Measurements from ENCODE around the gene MAST4. TPM values are rescaled to one million over a fixed set of nuclear protein-coding genes. Genes with fewer than 3 reads are reported as not detected.

Gene MAST4
- total RNA-seq, 1 donor from 2014 or later = 52.6 TPM

DNA sequence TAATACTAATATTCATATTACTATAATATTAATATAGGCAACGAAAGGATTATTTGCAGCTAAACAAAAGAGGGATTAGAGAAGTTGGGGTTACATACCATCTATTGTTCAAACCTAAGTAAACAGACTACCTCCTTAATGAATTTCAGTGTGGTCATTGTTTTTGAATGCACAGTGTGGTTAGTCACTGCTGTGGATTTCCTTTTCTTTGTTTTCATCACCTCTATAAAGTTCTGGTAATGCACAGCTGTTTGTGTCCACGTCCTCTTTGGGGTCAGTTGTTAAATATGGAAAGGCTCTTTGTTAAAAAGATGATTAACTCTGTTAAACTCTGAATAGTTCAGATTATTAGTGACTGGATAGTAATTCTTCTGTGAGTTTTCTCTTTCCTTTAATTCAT lies 233.6 kb downstream of the MAST4 start:
- no peaks in the 10 kb centered on the region for H3K27me3 ChIP-seq
- TF ChIP-seq, protein P1, sequence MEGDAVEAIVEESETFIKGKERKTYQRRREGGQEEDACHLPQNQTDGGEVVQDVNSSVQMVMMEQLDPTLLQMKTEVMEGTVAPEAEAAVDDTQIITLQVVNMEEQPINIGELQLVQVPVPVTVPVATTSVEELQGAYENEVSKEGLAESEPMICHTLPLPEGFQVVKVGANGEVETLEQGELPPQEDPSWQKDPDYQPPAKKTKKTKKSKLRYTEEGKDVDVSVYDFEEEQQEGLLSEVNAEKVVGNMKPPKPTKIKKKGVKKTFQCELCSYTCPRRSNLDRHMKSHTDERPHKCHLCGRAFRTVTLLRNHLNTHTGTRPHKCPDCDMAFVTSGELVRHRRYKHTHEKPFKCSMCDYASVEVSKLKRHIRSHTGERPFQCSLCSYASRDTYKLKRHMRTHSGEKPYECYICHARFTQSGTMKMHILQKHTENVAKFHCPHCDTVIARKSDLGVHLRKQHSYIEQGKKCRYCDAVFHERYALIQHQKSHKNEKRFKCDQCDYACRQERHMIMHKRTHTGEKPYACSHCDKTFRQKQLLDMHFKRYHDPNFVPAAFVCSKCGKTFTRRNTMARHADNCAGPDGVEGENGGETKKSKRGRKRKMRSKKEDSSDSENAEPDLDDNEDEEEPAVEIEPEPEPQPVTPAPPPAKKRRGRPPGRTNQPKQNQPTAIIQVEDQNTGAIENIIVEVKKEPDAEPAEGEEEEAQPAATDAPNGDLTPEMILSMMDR (IDR thresholded peaks at IDR 0.05) = no peak
- H3K36me3 ChIP-seq = no peaks in the 10 kb centered on the region
- no peaks in the 10 kb centered on the region for H3K9me3 ChIP-seq
- H3K4me3 ChIP-seq = no peak overlapping the region
- intact Hi-C loops (cut with DNase I) = no loop called here
- peaks cover 12% of the 10 kb centered on the region for H3K4me1 ChIP-seq
- no peak for DNase-seq
- H3K27ac ChIP-seq = no peak overlapping the region
- no peak for ATAC-seq

DNA sequence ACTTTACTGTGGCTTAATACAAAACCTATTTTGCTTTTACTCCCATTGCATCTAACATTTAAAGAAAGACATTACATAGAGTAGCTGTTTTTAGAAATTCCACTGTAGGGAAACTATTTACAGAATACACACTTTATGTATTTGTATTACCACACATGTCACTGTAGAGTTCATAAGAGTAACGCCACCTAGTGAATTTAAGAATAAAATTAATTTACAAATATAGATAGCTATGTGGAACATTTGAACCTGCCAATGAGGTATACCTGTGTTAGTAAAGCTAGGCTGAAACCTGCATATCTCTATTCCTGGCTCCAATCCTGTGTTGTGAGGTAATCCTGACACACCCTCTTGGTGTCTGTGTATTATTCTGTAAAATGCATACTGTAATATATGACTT lies 234.4 kb downstream of the MAST4 start:
- ATAC-seq (no peak), DNase-seq (no peak)
- H3K36me3 ChIP-seq = no peaks in the 10 kb centered on the region
- intact Hi-C loops (cut with DNase I) = no loop called here
- H3K4me1 ChIP-seq = peaks cover 12% of the 10 kb centered on the region
- H3K9me3 ChIP-seq = no peaks in the 10 kb centered on the region
- H3K27me3 ChIP-seq = no peaks in the 10 kb centered on the region
- no peak overlapping the region for H3K4me3 ChIP-seq
- no peak overlapping the region for H3K27ac ChIP-seq
- TF ChIP-seq, protein P1 (IDR thresholded peaks at IDR 0.05) = no peak

DNA sequence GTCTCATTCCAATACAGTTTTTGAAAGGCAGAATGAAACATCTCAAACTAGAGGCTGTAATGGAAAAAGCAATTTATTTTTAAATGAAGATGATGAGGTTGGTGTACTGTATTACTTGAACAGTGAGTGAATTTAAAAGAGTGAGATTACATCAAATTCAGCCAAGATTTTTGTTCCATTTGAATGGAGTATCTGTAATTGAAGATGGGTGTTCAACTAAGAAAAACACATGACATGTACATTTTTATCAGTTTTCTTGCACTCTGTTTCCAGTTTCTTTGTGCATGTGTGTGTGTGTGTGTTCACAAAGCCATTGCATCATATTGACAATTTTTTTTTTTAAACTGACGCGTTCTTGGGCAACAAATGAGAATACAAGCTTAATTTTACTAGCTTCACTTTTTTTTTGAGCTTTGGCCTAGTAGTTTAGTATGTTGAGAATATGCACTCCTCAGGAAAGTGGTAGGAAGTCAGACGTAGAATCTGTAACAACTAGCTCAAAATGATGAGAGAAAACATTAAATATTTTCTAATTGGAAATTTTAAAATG lies 243.5 kb downstream of the MAST4 start:
- ATAC-seq (no peak), DNase-seq (no peak)
- H3K27me3 ChIP-seq = no peaks in the 10 kb centered on the region
- intact Hi-C loops (cut with DNase I) = no loop called here
- no peak overlapping the region for H3K4me3 ChIP-seq
- TF ChIP-seq, protein P1 (IDR thresholded peaks at IDR 0.05) = no peak
- H3K9me3 ChIP-seq = no peaks in the 10 kb centered on the region
- no peaks in the 10 kb centered on the region for H3K36me3 ChIP-seq
- H3K4me1 ChIP-seq = peaks cover 6% of the 10 kb centered on the region
- no peak overlapping the region for H3K27ac ChIP-seq

DNA sequence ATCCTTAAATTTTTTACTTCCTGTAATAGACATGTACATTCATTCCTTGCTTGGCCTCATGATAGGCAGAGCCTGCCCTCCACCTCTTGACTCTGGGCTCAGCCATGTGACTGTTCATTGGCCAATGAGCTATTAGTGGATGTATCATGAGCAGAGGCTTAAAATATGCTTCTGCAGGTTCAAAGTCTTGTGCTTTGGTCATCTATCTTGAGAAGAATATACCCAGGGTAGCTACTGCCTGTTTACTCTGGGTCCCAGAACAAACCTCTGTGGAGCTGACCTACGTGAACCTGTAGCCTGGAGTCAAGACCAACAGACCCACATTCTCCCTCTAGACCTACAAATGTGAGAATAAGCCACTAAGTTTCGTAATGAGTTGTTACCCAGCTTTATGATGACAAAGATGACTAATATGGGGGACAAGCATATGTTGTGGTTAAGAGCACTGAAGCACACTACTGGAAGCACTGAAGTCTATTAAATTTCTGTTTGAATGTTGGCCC lies 244.4 kb downstream of the MAST4 start:
- DNase-seq (no peak), ATAC-seq (peak; percentile 60)
- Histone ChIP-seq H3K27me3 (no peaks in the 10 kb centered on the region), H3K4me1 (peaks cover 6% of the 10 kb centered on the region), H3K9me3 (no peaks in the 10 kb centered on the region), H3K36me3 (no peaks in the 10 kb centered on the region), H3K4me3 (no peak overlapping the region), H3K27ac (no peak overlapping the region)
- intact Hi-C loops (cut with DNase I) = no loop called here
- TF ChIP-seq, protein P1 (IDR thresholded peaks at IDR 0.05) = no peak

DNA sequence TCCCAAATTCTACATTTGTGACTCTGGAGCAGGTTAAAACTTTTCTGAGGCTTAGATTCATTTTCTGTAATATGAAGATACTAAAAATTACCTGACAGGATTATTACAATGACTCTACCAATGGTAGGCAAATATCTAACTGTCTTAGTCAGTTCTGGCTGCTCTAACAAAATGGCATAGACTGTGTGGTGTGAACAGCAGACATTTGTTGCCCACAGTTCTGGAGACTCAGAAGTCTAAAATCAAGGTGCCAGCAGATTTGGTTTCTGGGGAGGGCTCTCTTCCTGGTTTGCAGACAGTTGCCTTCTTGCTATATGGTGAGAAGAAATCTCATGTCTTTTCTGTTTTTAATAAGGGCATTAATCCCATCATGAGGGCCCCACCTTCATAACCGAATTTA lies 245.1 kb downstream of the MAST4 start:
- intact Hi-C loops (cut with DNase I) = no loop called here
- no peaks in the 10 kb centered on the region for H3K36me3 ChIP-seq
- H3K4me3 ChIP-seq = no peak overlapping the region
- H3K4me1 ChIP-seq = peaks cover 6% of the 10 kb centered on the region
- ATAC-seq = no peak
- no peaks in the 10 kb centered on the region for H3K9me3 ChIP-seq
- H3K27me3 ChIP-seq = no peaks in the 10 kb centered on the region
- H3K27ac ChIP-seq = no peak overlapping the region
- TF ChIP-seq, protein P1 (IDR thresholded peaks at IDR 0.05) = no peak
- no peak for DNase-seq

DNA sequence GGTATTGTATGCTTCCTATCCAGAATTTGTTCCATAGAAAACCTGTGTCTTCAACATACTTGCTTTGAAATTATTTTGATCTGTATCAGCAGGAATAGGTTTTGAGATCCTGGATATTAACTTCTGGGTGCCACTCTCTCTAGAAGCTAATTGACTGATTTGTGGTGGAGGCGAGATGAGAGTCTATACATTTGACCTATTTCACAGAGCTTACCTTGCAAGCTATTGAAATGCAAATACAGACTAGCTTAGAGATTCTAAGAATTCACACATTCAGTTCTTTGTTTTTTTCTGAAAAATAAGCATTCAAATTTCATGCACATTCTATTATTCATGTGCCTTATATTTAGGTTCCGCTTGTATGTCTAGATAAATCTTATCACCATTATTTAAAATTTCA lies 246.3 kb downstream of the MAST4 start:
- H3K27me3 ChIP-seq = no peaks in the 10 kb centered on the region
- H3K4me1 ChIP-seq = peaks cover 6% of the 10 kb centered on the region
- H3K27ac ChIP-seq = no peak overlapping the region
- intact Hi-C loops (cut with DNase I) = no loop called here
- no peaks in the 10 kb centered on the region for H3K36me3 ChIP-seq
- no peaks in the 10 kb centered on the region for H3K9me3 ChIP-seq
- TF ChIP-seq, protein P1 (IDR thresholded peaks at IDR 0.05) = no peak
- DNase-seq = no peak
- no peak overlapping the region for H3K4me3 ChIP-seq
- no peak for ATAC-seq
